ENCODE data around the gene NEDD4L.

The NEDD4L gene

DNA sequence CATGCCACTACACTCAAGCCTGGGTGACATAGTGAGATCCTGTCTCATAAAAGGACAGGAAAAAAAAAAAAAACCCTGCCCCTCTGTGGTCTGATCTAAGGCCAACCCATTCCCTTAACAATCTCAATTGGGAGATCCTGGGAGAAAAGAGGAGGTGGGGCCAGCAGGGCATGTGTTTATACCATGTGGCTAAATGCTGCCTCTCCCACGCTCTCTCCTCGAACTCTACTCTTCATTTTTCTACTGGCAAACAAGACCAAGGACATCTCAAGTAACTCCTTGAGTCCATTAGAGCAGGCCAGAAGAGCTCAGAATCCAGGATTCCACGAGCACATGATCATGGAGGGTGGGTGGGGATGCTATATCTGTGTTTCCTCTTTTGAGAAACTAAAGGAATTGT, 16.7 kb upstream of the NEDD4L start:
- Histone ChIP-seq H3K27ac (no peak overlapping the region), H3K4me3 (ENCODE audit: low read depth, low read length) (no peak overlapping the region), H3K36me3 (no peaks in the 10 kb centered on the region), H3K9me3 (ENCODE audit: severe bottlenecking) (peaks cover 2% of the 10 kb centered on the region), H3K27me3 (ENCODE audit: insufficient read depth, low read depth, severe bottlenecking) (no peaks in the 10 kb centered on the region)
- no peak for DNase-seq
- TF ChIP-seq, protein P1, sequence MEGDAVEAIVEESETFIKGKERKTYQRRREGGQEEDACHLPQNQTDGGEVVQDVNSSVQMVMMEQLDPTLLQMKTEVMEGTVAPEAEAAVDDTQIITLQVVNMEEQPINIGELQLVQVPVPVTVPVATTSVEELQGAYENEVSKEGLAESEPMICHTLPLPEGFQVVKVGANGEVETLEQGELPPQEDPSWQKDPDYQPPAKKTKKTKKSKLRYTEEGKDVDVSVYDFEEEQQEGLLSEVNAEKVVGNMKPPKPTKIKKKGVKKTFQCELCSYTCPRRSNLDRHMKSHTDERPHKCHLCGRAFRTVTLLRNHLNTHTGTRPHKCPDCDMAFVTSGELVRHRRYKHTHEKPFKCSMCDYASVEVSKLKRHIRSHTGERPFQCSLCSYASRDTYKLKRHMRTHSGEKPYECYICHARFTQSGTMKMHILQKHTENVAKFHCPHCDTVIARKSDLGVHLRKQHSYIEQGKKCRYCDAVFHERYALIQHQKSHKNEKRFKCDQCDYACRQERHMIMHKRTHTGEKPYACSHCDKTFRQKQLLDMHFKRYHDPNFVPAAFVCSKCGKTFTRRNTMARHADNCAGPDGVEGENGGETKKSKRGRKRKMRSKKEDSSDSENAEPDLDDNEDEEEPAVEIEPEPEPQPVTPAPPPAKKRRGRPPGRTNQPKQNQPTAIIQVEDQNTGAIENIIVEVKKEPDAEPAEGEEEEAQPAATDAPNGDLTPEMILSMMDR (IDR thresholded peaks at IDR 0.05; ENCODE audit: low read depth, low read length) = no peak

DNA sequence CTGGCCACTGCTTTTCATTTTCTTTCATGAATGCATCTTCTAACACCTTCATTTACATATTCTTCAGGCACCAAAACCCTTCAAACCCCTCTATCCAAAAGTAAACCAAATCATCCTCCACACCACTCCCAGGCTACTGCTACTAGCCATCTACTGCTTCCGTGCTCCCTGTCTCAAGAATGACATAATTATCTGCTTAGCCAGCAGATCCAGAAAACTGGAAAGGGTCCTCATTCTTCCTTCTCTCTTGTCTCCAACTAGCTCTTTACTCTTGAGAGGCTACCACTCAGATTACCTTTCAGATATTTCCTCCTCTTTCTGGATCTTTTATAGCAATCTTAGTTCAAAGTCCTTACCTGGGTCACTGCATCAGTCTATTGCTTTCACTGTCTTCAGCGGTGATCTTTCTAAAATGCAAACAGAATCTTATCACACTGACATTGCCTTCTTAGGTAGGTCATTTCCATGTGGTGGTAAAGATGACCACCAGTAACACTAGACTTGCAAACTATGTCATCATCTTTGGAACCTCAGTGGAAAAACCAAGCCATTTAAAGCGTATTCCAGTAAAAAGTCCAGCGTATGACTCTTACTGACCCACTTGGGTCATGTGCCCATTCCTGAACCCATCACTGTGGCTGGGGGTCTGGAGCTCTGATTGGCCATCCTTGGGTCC, 15.8 kb upstream of the NEDD4L start:
- Histone ChIP-seq H3K4me3 (ENCODE audit: low read depth, low read length) (no peak overlapping the region), H3K27me3 (ENCODE audit: insufficient read depth, low read depth, severe bottlenecking) (no peaks in the 10 kb centered on the region), H3K27ac (no peak overlapping the region), H3K9me3 (ENCODE audit: severe bottlenecking) (peaks cover 2% of the 10 kb centered on the region), H3K36me3 (no peaks in the 10 kb centered on the region)
- TF ChIP-seq, protein P1 (IDR thresholded peaks at IDR 0.05; ENCODE audit: low read depth, low read length) = no peak
- no peak for DNase-seq

DNA sequence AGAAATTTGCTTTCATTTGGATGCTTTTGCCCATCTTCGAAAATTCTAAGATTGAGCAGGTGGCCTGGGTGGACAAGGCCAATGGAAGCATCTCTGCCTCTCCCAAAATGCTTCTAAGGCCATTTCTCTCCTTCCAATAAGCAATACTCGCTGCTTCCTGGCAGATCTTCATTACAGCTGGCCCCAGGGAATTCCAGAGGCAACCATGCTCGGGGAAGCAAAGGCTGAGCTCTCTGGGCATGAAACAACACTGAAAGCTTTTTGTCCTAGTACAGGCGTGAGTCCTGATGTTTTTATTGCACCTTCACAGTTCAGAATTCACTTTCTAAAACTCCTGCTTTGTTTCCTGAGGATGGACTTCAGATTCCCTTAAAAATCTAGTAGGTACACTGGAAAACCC, 11.8 kb upstream of the NEDD4L start:
- Histone ChIP-seq H3K36me3 (no peaks in the 10 kb centered on the region), H3K27ac (no peak overlapping the region)

DNA sequence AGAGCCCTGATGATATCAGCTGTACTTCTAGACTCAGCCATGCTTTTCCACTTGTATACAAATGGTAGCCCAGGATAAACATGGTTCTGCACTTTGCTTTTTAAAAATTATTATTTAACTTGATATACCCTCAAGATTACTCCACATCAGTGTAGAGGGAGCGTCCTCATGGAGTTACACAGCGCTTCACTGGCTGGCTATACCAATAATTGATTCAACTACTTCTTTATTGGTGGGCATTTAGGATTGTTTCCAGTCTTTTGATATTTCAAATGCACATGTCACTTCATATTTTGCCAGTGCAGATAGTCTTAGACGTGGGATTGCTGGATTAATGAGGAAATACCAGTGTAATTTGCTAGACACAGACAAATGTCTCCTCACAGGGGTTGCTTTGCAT, 10.8 kb upstream of the NEDD4L start:
- H3K27me3 ChIP-seq (ENCODE audit: insufficient read depth, low read depth, severe bottlenecking) = no peaks in the 10 kb centered on the region
- H3K27ac ChIP-seq = no peak overlapping the region
- H3K9me3 ChIP-seq (ENCODE audit: severe bottlenecking) = peaks cover 2% of the 10 kb centered on the region
- no peak overlapping the region for H3K4me3 ChIP-seq (ENCODE audit: low read depth, low read length)
- no peak for DNase-seq
- TF ChIP-seq, protein P1 (IDR thresholded peaks at IDR 0.05; ENCODE audit: low read depth, low read length) = no peak
- no peaks in the 10 kb centered on the region for H3K36me3 ChIP-seq

More for the DNA sequence above, 11.8 kb upstream of the NEDD4L start:
- Histone ChIP-seq H3K9me3 (ENCODE audit: severe bottlenecking) (peaks cover 2% of the 10 kb centered on the region), H3K27me3 (ENCODE audit: insufficient read depth, low read depth, severe bottlenecking) (no peaks in the 10 kb centered on the region), H3K4me3 (ENCODE audit: low read depth, low read length) (no peak overlapping the region)
- DNase-seq = no peak
- TF ChIP-seq, protein P1 (IDR thresholded peaks at IDR 0.05; ENCODE audit: low read depth, low read length) = no peak

DNA sequence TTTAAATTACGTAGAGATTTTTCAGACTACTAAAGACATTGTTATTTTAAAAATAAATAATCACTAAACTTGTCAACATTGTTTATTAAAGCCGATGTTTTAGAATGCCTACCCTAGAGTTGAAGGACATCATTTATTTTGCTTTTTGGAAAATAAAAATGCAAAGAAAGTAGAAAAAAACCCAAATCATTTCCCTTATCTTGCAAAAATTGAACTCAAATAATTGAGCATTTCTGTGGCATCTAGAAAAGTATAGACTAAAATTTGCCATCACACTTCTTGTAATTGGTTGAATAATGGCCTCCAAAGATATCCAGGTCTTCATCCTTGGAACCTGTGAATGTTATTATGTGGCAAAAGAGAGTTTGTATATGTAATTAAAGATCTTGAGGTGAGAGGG, 9.7 kb upstream of the NEDD4L start:
- H3K27ac ChIP-seq = no peak overlapping the region
- no peak overlapping the region for H3K4me3 ChIP-seq (ENCODE audit: low read depth, low read length)
- H3K9me3 ChIP-seq (ENCODE audit: severe bottlenecking) = peaks cover 2% of the 10 kb centered on the region
- no peaks in the 10 kb centered on the region for H3K27me3 ChIP-seq (ENCODE audit: insufficient read depth, low read depth, severe bottlenecking)
- TF ChIP-seq, protein P1 (IDR thresholded peaks at IDR 0.05; ENCODE audit: low read depth, low read length) = no peak
- no peak for DNase-seq
- no peaks in the 10 kb centered on the region for H3K36me3 ChIP-seq

DNA sequence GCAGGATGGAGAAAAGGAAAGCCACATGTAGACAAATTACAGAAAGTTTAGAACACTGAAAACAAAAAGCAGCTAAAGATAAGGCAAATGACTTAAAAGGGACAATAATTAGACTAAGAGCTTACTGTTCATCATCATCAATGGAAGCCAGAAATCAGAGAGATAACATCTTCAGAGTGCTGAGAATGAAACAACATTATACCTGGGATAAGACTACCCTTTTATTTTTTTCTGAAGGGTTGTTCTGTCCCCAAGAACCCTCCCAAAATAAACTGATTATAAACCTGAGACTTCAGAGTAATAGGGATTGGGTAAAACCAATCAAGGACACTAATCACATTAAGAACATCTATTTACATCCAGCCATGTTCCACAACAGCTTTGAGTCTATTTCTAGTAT, 6.9 kb upstream of the NEDD4L start:
- H3K4me3 ChIP-seq (ENCODE audit: low read depth, low read length) = no peak overlapping the region
- no peaks in the 10 kb centered on the region for H3K9me3 ChIP-seq (ENCODE audit: severe bottlenecking)
- TF ChIP-seq, protein P1 (IDR thresholded peaks at IDR 0.05; ENCODE audit: low read depth, low read length) = no peak
- no peak overlapping the region for H3K27ac ChIP-seq
- no peak for DNase-seq
- H3K27me3 ChIP-seq (ENCODE audit: insufficient read depth, low read depth, severe bottlenecking) = no peaks in the 10 kb centered on the region
- no peaks in the 10 kb centered on the region for H3K36me3 ChIP-seq

All from WERI-Rb-1 (cell line).